ENCODE results near the gene TNFSF8. TPM values are rescaled to one million over a fixed set of nuclear protein-coding genes. Genes with fewer than 3 reads are reported as not detected.

The TNFSF8 gene
- total RNA-seq, 1 experiment from 2014 or later, result not detected

GRCh38 chr9:114867327-114867726 is 63.1 kb downstream of the TNFSF8 start:
- Mint-ChIP-seq H3K4me3 (no peak overlapping the region), H3K27ac (no peak overlapping the region), H3K4me1 (peaks cover 19% of the 10 kb centered on the region), H3K9me3 (peaks cover 20% of the 10 kb centered on the region), H3K27me3 (ENCODE audit: low read depth) (peaks cover 11% of the 10 kb centered on the region), H3K36me3 (peaks cover 10% of the 10 kb centered on the region)
- POLR2A ChIA-PET, result no interaction called here
- TF ChIP-seq NFE2L1 (CRISPR knock-in tag; IDR thresholded peaks at IDR 0.05) (no peak), SMAD3 (CRISPR knock-in tag; IDR thresholded peaks at IDR 0.05; ENCODE audit: borderline replicate concordance) (no peak), IRF1 (CRISPR knock-in tag; IDR thresholded peaks at IDR 0.05) (no peak), ZNF121 (CRISPR knock-in tag; IDR thresholded peaks at IDR 0.05) (no peak), USF1 (CRISPR knock-in tag; IDR thresholded peaks at IDR 0.05) (no peak), RELA (CRISPR knock-in tag; IDR thresholded peaks at IDR 0.05; ENCODE audit: borderline replicate concordance) (no peak), ZNF263 (CRISPR knock-in tag; IDR thresholded peaks at IDR 0.05; ENCODE audit: low read depth) (no peak), CBFB (CRISPR knock-in tag; IDR thresholded peaks at IDR 0.05; ENCODE audit: low read depth) (no peak)
- CTCF ChIA-PET, result no interaction called here
- no peak for DNase-seq (ENCODE audit: low spot score)
- no peak for ATAC-seq

- peaks cover 10% of the 10 kb centered on the region for H3K9me3 Mint-ChIP-seq
- ChIA-PET POLR2A (no interaction called here), CTCF (no interaction called here)
- ATAC-seq (no peak), DNase-seq (ENCODE audit: low spot score) (no peak)
- H3K36me3 Mint-ChIP-seq, result peaks cover 4% of the 10 kb centered on the region; the same call in 1 of the 2 replicates
- peaks cover 8% of the 10 kb centered on the region for H3K4me1 Mint-ChIP-seq
- no peak overlapping the region for H3K27ac Mint-ChIP-seq
- H3K4me3 Mint-ChIP-seq, result no peak overlapping the region
- TF ChIP-seq GRHL2 (CRISPR knock-in tag; IDR thresholded peaks at IDR 0.05; ENCODE audit: insufficient replicate concordance, severe bottlenecking), result no peak
- TF ChIP-seq ATF1 (CRISPR knock-in tag; IDR thresholded peaks at IDR 0.05), result no peak
- no peak for TF ChIP-seq JAZF1 (CRISPR knock-in tag; IDR thresholded peaks at IDR 0.05)
- peaks cover 7% of the 10 kb centered on the region for H3K27me3 Mint-ChIP-seq (ENCODE audit: low read depth)
Observed at GRCh38 chr9:114864471-114864870, 65.9 kb downstream of the TNFSF8 start.

GRCh38 chr9:114861922-114862605 is 68.3 kb downstream of the TNFSF8 start:
- no peaks in the 10 kb centered on the region for H3K36me3 Mint-ChIP-seq
- H3K4me3 Mint-ChIP-seq, result no peak overlapping the region
- H3K27me3 Mint-ChIP-seq (ENCODE audit: low read depth), result peaks cover 10% of the 10 kb centered on the region
- POLR2A ChIA-PET, result interaction anchor here (0.6 kb wide), 1 partner anchor 26 kb away, joined by 4 read pairs; no protein-coding TSS in a partner anchor
- ATAC-seq (no peak), DNase-seq (ENCODE audit: low spot score) (no peak)
- 0 out of 2 replicates have a peak, but pooled peaks cover 3% of the 10 kb centered on the region for H3K9me3 Mint-ChIP-seq
- TF ChIP-seq GRHL2 (CRISPR knock-in tag; IDR thresholded peaks at IDR 0.05; ENCODE audit: insufficient replicate concordance, severe bottlenecking), result no peak
- TF ChIP-seq IRF2 (CRISPR knock-in tag; IDR thresholded peaks at IDR 0.05; ENCODE audit: borderline replicate concordance, low read depth), result no peak
- no peak for TF ChIP-seq SP1 (CRISPR knock-in tag; conservative IDR thresholded peaks at IDR 0.05)
- H3K27ac Mint-ChIP-seq, result no peak overlapping the region
- CTCF ChIA-PET, result interaction anchor here (1.2 kb wide), 1 partner anchor 45 kb away, joined by 3 read pairs; no protein-coding TSS in a partner anchor
- peaks cover 5% of the 10 kb centered on the region; the same call in 1 of the 2 replicates for H3K4me1 Mint-ChIP-seq

- POLR2A ChIA-PET, result no interaction called here
- peaks cover 5% of the 10 kb centered on the region; the same call in 1 of the 2 replicates for H3K4me1 Mint-ChIP-seq
- peaks cover 10% of the 10 kb centered on the region for H3K27me3 Mint-ChIP-seq (ENCODE audit: low read depth)
- H3K9me3 Mint-ChIP-seq, result 0 out of 2 replicates have a peak, but pooled peaks cover 3% of the 10 kb centered on the region
- ATAC-seq, result no peak
- TF ChIP-seq ATF2 (CRISPR knock-in tag; IDR thresholded peaks at IDR 0.05; ENCODE audit: borderline replicate concordance, low read depth) (no peak), NFE2L1 (CRISPR knock-in tag; IDR thresholded peaks at IDR 0.05) (no peak), EMX1 (CRISPR knock-in tag; IDR thresholded peaks at IDR 0.05) (no peak), FOXP1 (CRISPR knock-in tag; IDR thresholded peaks at IDR 0.05; ENCODE audit: borderline replicate concordance) (no peak), ZNF396 (CRISPR knock-in tag; IDR thresholded peaks at IDR 0.05; ENCODE audit: borderline replicate concordance) (no peak), ZNF512 (CRISPR knock-in tag; IDR thresholded peaks at IDR 0.05; ENCODE audit: borderline replicate concordance) (no peak), ATF6 (CRISPR knock-in tag; IDR thresholded peaks at IDR 0.05) (no peak), HMGA2 (CRISPR knock-in tag; IDR thresholded peaks at IDR 0.05) (no peak)
- H3K27ac Mint-ChIP-seq, result no peak overlapping the region
- no peak for DNase-seq (ENCODE audit: low spot score)
- CTCF ChIA-PET, result interaction anchor here (1.2 kb wide), 1 partner anchor 46 kb away, joined by 3 read pairs; no protein-coding TSS in a partner anchor
- no peak overlapping the region for H3K4me3 Mint-ChIP-seq
- H3K36me3 Mint-ChIP-seq, result no peaks in the 10 kb centered on the region
Observed at GRCh38 chr9:114861273-114861672, 69.1 kb downstream of the TNFSF8 start.

All from WTC11 (cell line).